Activated CD4-positive, alpha-beta memory T cell treated with anti-CD3 and anti-CD28 coated beads, Interleukin-2, amount 10 ng/mL, durations not matched to agents 7 days and 5 days (primary cell): Measurements from ENCODE around the gene METTL18. TPM values are rescaled to one million over a fixed set of nuclear protein-coding genes. Genes with fewer than 3 reads are reported as not detected.

ENCODE experiments used
- total RNA-seq, 2 experiments: library from RNA; stranded (reverse); gene quantifications; one replicate each; pipeline ENCODE4 v1.2.3, GENCODE V29; 2021

METTL18 gene
- total RNA-seq, 2 experiments from 2014 or later, result 14.2 to 15.7 TPM

Other genes starting within 250 kb of the METTL18 start
- gene F5, start 208.4 kb downstream of the METTL18 start, total RNA-seq, result 10 to 100 TPM in 1 of 2 experiments, 1 to 10 TPM in 1; 8.9 to 11.0 TPM
- under 1 TPM; 0.45 to 0.83 TPM for gene SELP, start 164.8 kb downstream of the METTL18 start, total RNA-seq
- gene SELL, start 83.3 kb downstream of the METTL18 start, total RNA-seq, result 100 to 1,000 TPM; 297 to 316 TPM
- not detected for gene SELE, start 60.8 kb downstream of the METTL18 start, total RNA-seq
- 10 to 100 TPM; 16.1 to 16.8 TPM for gene SCYL3, start 99.0 kb upstream of the METTL18 start, total RNA-seq